ENCODE data around the gene IL17RA.

The IL17RA gene

DNA sequence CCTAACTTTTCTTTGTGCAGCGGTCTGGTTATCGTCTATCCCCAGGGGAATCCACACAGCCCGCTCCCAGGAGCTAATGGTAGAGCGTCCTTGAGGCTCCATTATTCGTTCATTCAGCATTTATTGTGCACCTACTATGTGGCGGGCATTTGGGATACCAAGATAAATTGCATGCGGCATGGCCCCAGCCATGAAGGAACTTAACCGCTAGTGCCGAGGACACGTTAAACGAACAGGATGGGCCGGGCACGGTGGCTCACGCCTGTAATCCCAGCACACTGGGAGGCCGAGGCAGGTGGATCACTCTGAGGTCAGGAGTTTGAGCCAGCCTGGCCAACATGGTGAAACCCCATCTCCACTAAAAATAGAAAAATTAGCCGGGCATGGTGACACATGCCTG is 25.2 kb downstream of the IL17RA start:
- TF ChIP-seq, protein P1, sequence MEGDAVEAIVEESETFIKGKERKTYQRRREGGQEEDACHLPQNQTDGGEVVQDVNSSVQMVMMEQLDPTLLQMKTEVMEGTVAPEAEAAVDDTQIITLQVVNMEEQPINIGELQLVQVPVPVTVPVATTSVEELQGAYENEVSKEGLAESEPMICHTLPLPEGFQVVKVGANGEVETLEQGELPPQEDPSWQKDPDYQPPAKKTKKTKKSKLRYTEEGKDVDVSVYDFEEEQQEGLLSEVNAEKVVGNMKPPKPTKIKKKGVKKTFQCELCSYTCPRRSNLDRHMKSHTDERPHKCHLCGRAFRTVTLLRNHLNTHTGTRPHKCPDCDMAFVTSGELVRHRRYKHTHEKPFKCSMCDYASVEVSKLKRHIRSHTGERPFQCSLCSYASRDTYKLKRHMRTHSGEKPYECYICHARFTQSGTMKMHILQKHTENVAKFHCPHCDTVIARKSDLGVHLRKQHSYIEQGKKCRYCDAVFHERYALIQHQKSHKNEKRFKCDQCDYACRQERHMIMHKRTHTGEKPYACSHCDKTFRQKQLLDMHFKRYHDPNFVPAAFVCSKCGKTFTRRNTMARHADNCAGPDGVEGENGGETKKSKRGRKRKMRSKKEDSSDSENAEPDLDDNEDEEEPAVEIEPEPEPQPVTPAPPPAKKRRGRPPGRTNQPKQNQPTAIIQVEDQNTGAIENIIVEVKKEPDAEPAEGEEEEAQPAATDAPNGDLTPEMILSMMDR (IDR thresholded peaks at IDR 0.05; ENCODE audit: extremely low read depth, insufficient read depth, missing control alignments): no peak
- in situ Hi-C loops (cut with MboI; ENCODE audit: low pct_unique_long_range_greater_than_20kb, low sequenced_read_pairs, unreplicated experiment): no loop called here
- no peak for DNase-seq (ENCODE audit: low spot score)

DNA sequence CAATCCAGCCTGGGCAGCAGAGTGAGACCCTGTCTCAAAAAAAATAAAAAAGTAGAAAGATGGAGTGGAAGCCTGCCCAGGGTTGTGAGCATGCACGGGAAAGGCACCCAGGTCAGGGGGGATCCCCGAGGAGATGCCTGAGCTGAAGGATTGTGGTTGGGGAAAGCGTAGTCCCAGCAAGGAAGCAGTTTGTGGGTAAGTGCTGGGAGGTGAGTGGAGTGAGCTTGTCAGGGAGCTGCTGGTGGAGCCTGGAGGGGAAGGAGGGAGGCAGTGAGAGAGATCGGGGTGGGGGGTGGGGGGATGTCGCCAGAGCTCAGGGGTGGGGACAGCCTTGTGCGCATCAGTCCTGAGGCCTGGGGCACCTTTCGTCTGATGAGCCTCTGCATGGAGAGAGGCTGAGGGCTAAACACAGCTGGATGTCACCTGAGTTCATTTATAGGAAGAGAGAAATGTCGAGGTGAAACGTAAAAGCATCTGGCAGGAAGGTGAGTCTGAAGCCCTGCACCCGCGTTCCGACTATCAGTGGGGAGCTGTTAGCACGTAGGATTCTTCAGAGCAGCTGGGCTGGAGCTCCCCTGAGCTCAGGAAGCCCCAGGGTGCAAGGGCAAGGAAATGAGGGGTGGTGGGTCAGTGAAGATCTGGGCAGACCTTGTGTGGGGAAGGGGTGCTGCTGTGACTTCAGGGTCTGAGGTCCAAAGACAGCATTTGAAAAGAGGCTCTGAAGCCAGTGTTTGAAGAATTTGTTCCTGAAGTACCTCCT is 26.2 kb downstream of the IL17RA start:
- in situ Hi-C loops (cut with MboI; ENCODE audit: low pct_unique_long_range_greater_than_20kb, low sequenced_read_pairs, unreplicated experiment): no loop called here
- no peak for DNase-seq (ENCODE audit: low spot score)
- TF ChIP-seq, protein P1 (IDR thresholded peaks at IDR 0.05; ENCODE audit: extremely low read depth, insufficient read depth, missing control alignments): no peak

DNA sequence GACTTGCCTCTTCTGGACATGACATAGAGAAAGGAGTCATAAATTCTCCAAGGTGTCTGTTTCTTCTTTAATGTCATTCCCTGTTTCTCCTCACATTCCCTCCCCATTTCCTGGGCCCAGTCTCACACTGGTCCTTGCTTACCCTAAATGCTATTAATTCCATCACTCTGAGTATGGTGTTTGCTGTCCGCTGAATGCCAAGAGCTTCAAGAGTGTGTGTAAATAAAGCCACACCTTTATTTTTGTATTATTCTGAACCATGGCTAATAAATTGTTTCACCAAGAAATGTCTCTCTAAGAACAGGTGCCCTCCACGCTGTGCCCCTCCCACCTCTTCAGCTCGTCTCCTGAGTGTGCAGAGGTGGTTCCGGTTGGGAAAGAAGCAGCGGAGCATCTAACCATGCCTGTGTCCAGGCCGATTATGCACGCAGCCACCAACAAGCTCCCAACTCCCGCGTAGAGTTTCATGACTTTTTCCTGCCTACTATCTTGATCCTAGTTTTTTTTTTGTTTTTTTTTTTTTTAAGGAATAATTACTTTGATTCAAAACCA is 27.8 kb downstream of the IL17RA start:
- no peak for DNase-seq (ENCODE audit: low spot score)
- in situ Hi-C loops (cut with MboI; ENCODE audit: low pct_unique_long_range_greater_than_20kb, low sequenced_read_pairs, unreplicated experiment): no loop called here

DNA sequence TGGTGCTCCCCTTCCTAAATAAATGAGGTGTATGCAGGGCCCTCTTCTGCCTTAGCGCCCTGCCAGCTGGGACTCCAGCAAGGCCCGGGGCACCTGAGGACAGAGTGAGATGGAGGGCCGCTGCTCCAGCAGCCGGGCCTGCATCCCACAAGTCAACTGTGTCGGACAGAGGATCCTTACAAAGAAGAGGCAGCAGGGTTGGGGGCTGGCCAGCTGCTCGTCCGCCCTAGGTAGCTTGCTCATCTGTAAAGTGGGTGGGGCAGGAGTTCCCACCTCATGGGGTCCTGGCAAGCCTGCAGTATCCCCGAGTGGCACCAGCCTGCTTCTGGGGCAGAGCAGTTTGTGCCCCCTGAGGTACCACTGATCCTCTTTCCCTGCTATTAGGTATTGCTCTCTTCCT is 28.8 kb downstream of the IL17RA start:
- TF ChIP-seq, protein P1 (IDR thresholded peaks at IDR 0.05; ENCODE audit: extremely low read depth, insufficient read depth, missing control alignments): no peak
- DNase-seq (ENCODE audit: low spot score): no peak
- in situ Hi-C loops (cut with MboI; ENCODE audit: low pct_unique_long_range_greater_than_20kb, low sequenced_read_pairs, unreplicated experiment): no loop called here

More for the DNA sequence above, 27.8 kb downstream of the IL17RA start:
- TF ChIP-seq, protein P1 (IDR thresholded peaks at IDR 0.05; ENCODE audit: extremely low read depth, insufficient read depth, missing control alignments): no peak

DNA sequence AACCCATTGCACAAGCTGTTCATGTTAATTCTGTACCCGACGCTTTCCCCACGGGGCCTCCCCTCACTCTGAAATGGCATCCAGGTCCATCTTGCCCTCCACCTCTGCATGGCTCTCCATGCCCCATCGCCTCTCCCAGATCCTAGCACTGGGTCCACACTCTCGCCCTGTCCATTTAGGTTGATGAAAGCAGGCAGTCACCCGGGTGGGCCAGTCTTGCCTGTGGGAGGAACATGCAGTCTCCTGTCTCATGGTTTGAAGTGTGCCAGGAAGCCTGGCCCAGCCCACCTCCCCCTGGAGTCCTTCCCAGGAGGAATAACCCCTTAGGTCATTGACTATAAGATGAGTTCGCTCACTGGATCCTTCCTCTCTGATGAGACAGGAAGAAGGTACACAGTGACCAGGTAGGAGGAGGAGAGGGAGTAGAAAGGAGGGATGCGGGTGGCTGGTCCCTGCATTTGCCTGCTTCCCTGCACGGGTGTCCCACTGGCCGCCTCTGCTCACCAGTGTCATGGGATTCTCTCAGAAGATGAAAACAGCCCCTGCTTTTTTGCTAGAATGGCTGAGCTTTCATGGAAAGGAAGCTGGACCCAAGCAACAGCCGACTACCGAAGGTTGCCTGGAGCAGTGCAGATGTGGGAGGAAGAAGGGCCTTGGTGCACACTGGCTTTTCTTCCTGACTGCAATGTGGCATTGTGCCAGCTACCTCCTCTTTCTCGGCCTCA is 29.5 kb downstream of the IL17RA start:
- no peak for DNase-seq (ENCODE audit: low spot score)
- TF ChIP-seq, protein P1 (IDR thresholded peaks at IDR 0.05; ENCODE audit: extremely low read depth, insufficient read depth, missing control alignments): no peak

DNA sequence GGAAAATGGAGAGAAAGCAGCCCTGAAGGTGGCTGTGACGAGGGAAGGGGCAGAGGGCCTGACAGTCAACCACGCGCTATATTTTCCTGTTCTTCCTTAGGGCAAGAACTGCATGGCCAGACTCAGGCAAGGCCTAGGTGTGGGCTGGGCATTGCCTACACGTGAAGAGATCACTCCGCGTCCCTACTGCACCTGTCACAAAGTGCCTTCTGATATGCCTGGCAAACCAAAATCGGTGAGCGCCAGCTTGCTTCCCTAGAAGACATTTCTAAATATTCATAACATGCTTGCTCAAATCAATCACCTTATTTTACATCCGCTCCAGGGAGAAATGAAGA is 30.1 kb downstream of the IL17RA start:
- DNase-seq (ENCODE audit: low spot score): no peak
- TF ChIP-seq, protein P1 (IDR thresholded peaks at IDR 0.05; ENCODE audit: extremely low read depth, insufficient read depth, missing control alignments): no peak
- in situ Hi-C loops (cut with MboI; ENCODE audit: low pct_unique_long_range_greater_than_20kb, low sequenced_read_pairs, unreplicated experiment): no loop called here

More for the DNA sequence above, 29.5 kb downstream of the IL17RA start:
- in situ Hi-C loops (cut with MboI; ENCODE audit: low pct_unique_long_range_greater_than_20kb, low sequenced_read_pairs, unreplicated experiment): no loop called here

All from GM13977 (cell line).